ENCODE data around the gene GSTCD.

DNA sequence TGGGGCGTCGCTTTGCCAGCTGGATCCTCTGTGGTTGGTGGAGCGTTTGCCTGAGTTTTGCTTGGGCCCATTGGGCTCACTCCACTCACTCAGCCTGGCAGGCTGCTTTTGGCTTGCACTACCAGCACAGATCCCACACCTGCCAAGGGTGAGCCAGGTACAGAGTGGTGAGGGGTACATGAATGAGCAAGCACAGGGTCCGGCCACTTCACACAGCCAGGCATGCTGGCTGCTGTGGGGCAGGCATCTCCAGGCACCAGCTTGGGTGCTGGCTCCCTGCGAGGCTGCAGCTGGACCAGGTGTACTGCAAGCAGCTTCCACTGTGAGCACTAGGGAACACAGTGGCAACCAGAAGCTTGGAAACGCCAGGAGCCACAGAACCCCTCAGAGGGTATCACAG is 126.6 kb downstream of the GSTCD start:
- TF ChIP-seq ESRRA (IDR thresholded peaks at IDR 0.05; ENCODE audit: borderline replicate concordance, low read depth) (no peak), RNF2 (IDR thresholded peaks at IDR 0.05) (no peak), ZFX (CRISPR knock-in tag; IDR thresholded peaks at IDR 0.05) (no peak), CC2D1A (IDR thresholded peaks at IDR 0.05) (no peak), POLR2A (conservative IDR thresholded peaks at IDR 0.05) (no peak), KDM5B (IDR thresholded peaks at IDR 0.05; ENCODE audit: insufficient replicate concordance, low read depth, low read length) (no peak), FOXP1 (CRISPR knock-in tag; IDR thresholded peaks at IDR 0.05) (no peak), POU5F1 (IDR thresholded peaks at IDR 0.05; ENCODE audit: borderline replicate concordance, low read depth, low read length, partially characterized antibody) (no peak), ARHGAP35 (IDR thresholded peaks at IDR 0.05; ENCODE audit: partially characterized antibody) (no peak)
- TF ChIP-seq, protein P1, sequence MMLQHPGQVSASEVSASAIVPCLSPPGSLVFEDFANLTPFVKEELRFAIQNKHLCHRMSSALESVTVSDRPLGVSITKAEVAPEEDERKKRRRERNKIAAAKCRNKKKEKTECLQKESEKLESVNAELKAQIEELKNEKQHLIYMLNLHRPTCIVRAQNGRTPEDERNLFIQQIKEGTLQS (IDR thresholded peaks at IDR 0.05): no peak
- TF ChIP-seq, protein P1 (CRISPR knock-in tag; conservative IDR thresholded peaks at IDR 0.05): no peak
- TF ChIP-seq, protein P2, sequence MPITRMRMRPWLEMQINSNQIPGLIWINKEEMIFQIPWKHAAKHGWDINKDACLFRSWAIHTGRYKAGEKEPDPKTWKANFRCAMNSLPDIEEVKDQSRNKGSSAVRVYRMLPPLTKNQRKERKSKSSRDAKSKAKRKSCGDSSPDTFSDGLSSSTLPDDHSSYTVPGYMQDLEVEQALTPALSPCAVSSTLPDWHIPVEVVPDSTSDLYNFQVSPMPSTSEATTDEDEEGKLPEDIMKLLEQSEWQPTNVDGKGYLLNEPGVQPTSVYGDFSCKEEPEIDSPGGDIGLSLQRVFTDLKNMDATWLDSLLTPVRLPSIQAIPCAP (CRISPR knock-in tag; IDR thresholded peaks at IDR 0.05; ENCODE audit: borderline replicate concordance): no peak
